Vagina (tissue), 2 donors: Measurements from ENCODE around the gene CYB5R4.
"Not testable (repeated sequence)": the region's sequence is repeated elsewhere in the genome, so short reads cannot be mapped to it uniquely, and the experiment has no call there.

Experiments
- CTCF ChIP-seq, 3 experiments: fragments of 450-650 bp in 2 of 3; fragments of 200-600 bp in 1 of 3; sonication (generic) in 1 of 3; IDR thresholded peaks; one replicate each; pipeline ENCODE4 v1.5.1; 2017 to 2019; ENCODE audit warnings: antibody characterized with exemption in 3 of 3, mild to moderate bottlenecking in 2 of 3, moderate library complexity in 2 of 3
- POLR2A ChIP-seq, 2 donors: fragments of 450-650 bp; IDR thresholded peaks; one replicate each; pipeline ENCODE4 v1.6.1; 2017; ENCODE audit warnings: antibody characterized with exemption in 2 of 2, mild to moderate bottlenecking in 2 of 2, moderate library complexity in 2 of 2

GRCh38 chr6:83907623-83908390 lies 48.3 kb downstream of the CYB5R4 start:
- TF ChIP-seq CTCF, POLR2A (IDR thresholded peaks at IDR 0.05): not testable (repeated sequence)
